H1 (cell line): Measurements from ENCODE around the gene VGF. TPM values are rescaled to one million over a fixed set of nuclear protein-coding genes. Genes with fewer than 3 reads are reported as not detected.

Experiments
- CTCF ChIA-PET: fragments of 300-600 bp; sonication (Branson Sonifier 250); formaldehyde crosslinking; loops from one replicate; lab custom pipeline; 2021; ENCODE audit not compliant: partially characterized antibody; lab: Charles Lee
- POLR2A ChIA-PET: fragments of 300-600 bp; sonication (Branson Sonifier 250); formaldehyde crosslinking; loops from one replicate; lab custom pipeline; 2021; ENCODE audit warnings: inconsistent platforms; ENCODE audit not compliant: partially characterized antibody; lab: Charles Lee
- DNase-seq, 2 experiments: peaks; one replicate each; pipeline versions ENCODE4 v3.0.0 to v3.0.0-alpha.2; 2010 to 2022; ENCODE audit warnings: low spot score in 2 of 2, low read depth in 1 of 2, mixed read lengths in 1 of 2
- FAIRE-seq: peaks from 2 replicates; lab custom pipeline; 2011; peaks lifted over from hg19 to GRCh38; lab: Jason Lieb, UNC
- H2AFZ ChIP-seq: 2 replicates; pipeline ENCODE4 v1.8.1; 2012; ENCODE audit warnings: low read length, inconsistent platforms
- H2AK5ac ChIP-seq: 2 replicates; pipeline ENCODE4 v1.6.1; 2013; ENCODE audit warnings: low read depth, low read length
- H2BK120ac ChIP-seq: replicated peaks from 2 replicates; pipeline ENCODE3; 2013; ENCODE audit warnings: low read depth, low read length, inconsistent platforms
- H2BK12ac ChIP-seq: 2 replicates; pipeline ENCODE4 v1.6.1; 2013; ENCODE audit warnings: low read depth, low read length
- H2BK15ac ChIP-seq: 2 replicates; pipeline ENCODE4 v1.6.1; 2013; ENCODE audit warnings: low read length
- H2BK20ac ChIP-seq: 2 replicates; pipeline ENCODE4 v1.6.1; 2013; ENCODE audit warnings: low read length
- H2BK5ac ChIP-seq: 2 replicates; pipeline ENCODE4 v1.6.1; 2013; ENCODE audit warnings: low read depth, low read length
- H3K14ac ChIP-seq: 2 replicates; pipeline ENCODE4 v1.6.1; 2013; ENCODE audit warnings: inconsistent platforms; ENCODE audit not compliant: insufficient read length
- H3K18ac ChIP-seq: 2 replicates; pipeline ENCODE4 v1.6.1; 2013; ENCODE audit warnings: low read length; ENCODE audit errors: extremely low read depth
- H3K23ac ChIP-seq: 2 replicates; pipeline ENCODE4 v1.6.1; 2013; ENCODE audit warnings: inconsistent platforms; ENCODE audit not compliant: insufficient read length
- H3K23me2 ChIP-seq: 2 replicates; pipeline ENCODE4 v1.6.1; 2013; ENCODE audit warnings: low read depth, low read length
- H3K27ac ChIP-seq: 2 replicates; pipeline ENCODE4 v1.6.1; 2011; ENCODE audit warnings: low read depth, low read length, inconsistent platforms
- H3K27me3 ChIP-seq, 4 experiments: replicated peaks in 1 of 4; 1 replicate in 1 of 4; 2 replicates in 3 of 4; pipeline versions ENCODE4 v1.6.1 to v1.8.1; 2011 to 2013; ENCODE audit warnings: low read length in 3 of 4, mild to moderate bottlenecking in 3 of 4, inconsistent platforms in 2 of 4, mixed read lengths in 2 of 4, moderate library complexity in 1 of 4; ENCODE audit not compliant: control insufficient read depth in 3 of 4, insufficient read depth in 3 of 4; ENCODE audit errors: extremely low read depth in 1 of 4
- H3K36me3 ChIP-seq, 4 experiments: 2 replicates each; pipeline versions ENCODE4 v1.6.1 to v1.8.1; 2011 to 2013; ENCODE audit warnings: mild to moderate bottlenecking in 4 of 4, low read length in 3 of 4, moderate library complexity in 2 of 4, control low read depth in 1 of 4, inconsistent platforms in 1 of 4; ENCODE audit not compliant: insufficient read depth in 4 of 4, control insufficient read depth in 2 of 4
- H3K4ac ChIP-seq: replicated peaks from 2 replicates; pipeline ENCODE3; 2013; ENCODE audit warnings: low read length, low read depth, mixed read lengths, inconsistent platforms; ENCODE audit not compliant: insufficient read length
- H3K4me1 ChIP-seq, 4 experiments: replicated peaks in 1 of 4; 1 replicate in 1 of 4; 2 replicates in 3 of 4; pipeline versions ENCODE4 v1.6.1 to v1.8.1; 2011 to 2013; ENCODE audit warnings: low read length in 3 of 4, inconsistent platforms in 2 of 4, mixed read lengths in 1 of 4; ENCODE audit not compliant: insufficient read depth in 4 of 4, control insufficient read depth in 3 of 4
- H3K4me2 ChIP-seq, 2 experiments: 2 replicates each; pipeline versions ENCODE4 v1.6.1 to v1.8.1; 2011 to 2013; ENCODE audit warnings: low read depth in 2 of 2, low read length in 2 of 2, control low read depth in 1 of 2, inconsistent platforms in 1 of 2, mild to moderate bottlenecking in 1 of 2; ENCODE audit not compliant: insufficient read depth in 1 of 2
- H3K4me3 ChIP-seq, 4 experiments: fragments of 200-600, 300-600 bp in 1 of 4; sonication (generic), shearing (Covaris generic), sonication (Bioruptor Twin) in 1 of 4; 2 replicates each; pipeline versions ENCODE4 v1.5.1 to v1.8.1; 2011 to 2016; ENCODE audit warnings: low read length in 4 of 4, low read depth in 3 of 4, control low read depth in 2 of 4, inconsistent platforms in 2 of 4, mild to moderate bottlenecking in 2 of 4, mixed read lengths in 1 of 4, moderate library complexity in 1 of 4; ENCODE audit not compliant: insufficient read depth in 2 of 4; ENCODE audit errors: extremely low read depth in 1 of 4
- H3K56ac ChIP-seq: replicated peaks from 2 replicates; pipeline ENCODE3; 2013; ENCODE audit warnings: low read depth, mild to moderate bottlenecking, mixed read lengths, low read length, inconsistent platforms; ENCODE audit not compliant: insufficient read length
- H3K79me1 ChIP-seq: 2 replicates; pipeline ENCODE4 v1.6.1; 2013; ENCODE audit warnings: low read depth, low read length, control low read depth
- H3K79me2 ChIP-seq, 2 experiments: 2 replicates each; pipeline versions ENCODE4 v1.6.1 to v1.8.1; 2012 to 2013; ENCODE audit warnings: low read length in 2 of 2, mild to moderate bottlenecking in 2 of 2, inconsistent platforms in 1 of 2; ENCODE audit not compliant: insufficient read depth in 2 of 2, control insufficient read depth in 1 of 2
- H3K9ac ChIP-seq, 4 experiments: replicated peaks in 1 of 4; 1 replicate in 1 of 4; 2 replicates in 3 of 4; pipeline versions ENCODE4 v1.6.1 to v1.8.1; 2011 to 2013; ENCODE audit warnings: low read depth in 3 of 4, low read length in 3 of 4, control low read depth in 2 of 4, mild to moderate bottlenecking in 2 of 4, moderate library complexity in 2 of 4, inconsistent platforms in 1 of 4; ENCODE audit errors: extremely low read depth in 1 of 4
- H3K9me3 ChIP-seq, 2 experiments: 2 replicates each; pipeline versions ENCODE4 v1.6.1 to v1.8.1; 2012 to 2013; ENCODE audit warnings: mild to moderate bottlenecking in 2 of 2, moderate library complexity in 2 of 2, control low read depth in 1 of 2, inconsistent platforms in 1 of 2, low read depth in 1 of 2, low read length in 1 of 2, mixed read lengths in 1 of 2; ENCODE audit not compliant: insufficient read depth in 2 of 2
- H4K20me1 ChIP-seq, 2 experiments: replicated peaks in 1 of 2; 2 replicates each; pipeline versions ENCODE3 to v1.8.1; 2011 to 2013; ENCODE audit warnings: inconsistent platforms in 2 of 2, low read length in 2 of 2, mild to moderate bottlenecking in 1 of 2; ENCODE audit not compliant: insufficient read depth in 2 of 2, control insufficient read depth in 1 of 2
- H4K5ac ChIP-seq: 2 replicates; pipeline ENCODE4 v1.6.1; 2013; ENCODE audit warnings: low read length, low read depth, mixed read lengths, inconsistent platforms; ENCODE audit not compliant: insufficient read length
- H4K8ac ChIP-seq: 2 replicates; pipeline ENCODE4 v1.8.0; 2013; ENCODE audit warnings: mild to moderate bottlenecking, moderate library complexity, low read length, inconsistent platforms; ENCODE audit not compliant: insufficient read depth; ENCODE audit errors: extremely low read depth
- H4K91ac ChIP-seq: replicated peaks from 2 replicates; pipeline ENCODE3; 2013; ENCODE audit warnings: low read length, mixed read lengths, inconsistent platforms; ENCODE audit not compliant: insufficient read length
- CBX5 ChIP-seq: fragments of 300-800, 300-1000 bp; sonication (generic); IDR thresholded peaks from 2 replicates; pipeline ENCODE4 v1.7.1; 2016; ENCODE audit warnings: antibody characterized with exemption, low read length, low read depth
- E2F6 ChIP-seq: IDR thresholded peaks from 2 replicates; pipeline ENCODE4 v1.6.1; 2012; ENCODE audit warnings: inconsistent platforms
- JUND ChIP-seq: IDR thresholded peaks from 2 replicates; pipeline ENCODE4 v1.6.1; 2011; ENCODE audit warnings: mild to moderate bottlenecking, improper control_type of control experiment, low read length
- TAF7 ChIP-seq: optimal IDR thresholded peaks from 2 replicates; pipeline ENCODE3; 2011; ENCODE audit warnings: low read depth, mild to moderate bottlenecking, inconsistent platforms, low read length, moderate library complexity, borderline replicate concordance
- WGBS, 2 experiments: shearing (Covaris generic) in 1 of 2; methylation state at CpG; one replicate each; pipeline versions ENCODE4 v1.1.6 to v1.1.7; 2013 to 2015; ENCODE audit warnings: low lambda C conversion rate in 2 of 2, mixed read lengths in 2 of 2, inconsistent platforms in 1 of 2, low coverage in 1 of 2, missing lambda C conversion rate in 1 of 2; ENCODE audit not compliant: insufficient replicate concordance in 2 of 2, insufficient coverage in 1 of 2, insufficient read length in 1 of 2; ENCODE audit errors: extremely low coverage in 1 of 2, missing lambda C conversion rate in 1 of 2; 5-methylcytosine and 5-hydroxymethylcytosine counted together
- polyA plus RNA-seq, 7 experiments: library from polyadenylated mRNA; depleted of rRNA in 3 of 7; stranded (reverse) in 5 of 7; unstranded in 2 of 7; fragments of >200 nt in 5 of 7; fragments of 200-250 nt in 2 of 7; gene quantifications; 1 replicate in 5 of 7; 2 replicates in 1 of 7; 4 replicates in 1 of 7; pipeline versions ENCODE4 v1.2.1 to v1.2.3, GENCODE V29; 2011 to 2013; ENCODE audit warnings: missing spikeins in 2 of 7, mixed read lengths in 2 of 7
- total RNA-seq: library from RNA; stranded (reverse); fragmentation: NEBNext Ultra II Directional; extraction: Animal tissue kit (Norgen Biotek cat#: 25700); gene quantifications from 2 replicates; pipeline ENCODE4 v1.2.1, GENCODE V29; 2021

The VGF gene
- total and polyA plus RNA-seq, 2 of the 8 experiments (the other 6 are each of a cell fraction or from before 2014, with no cell fraction given), result 1.6 to 7.0 TPM

- Histone ChIP-seq H4K20me1 (no peaks in the 10 kb centered on the region), H2AFZ (no peak overlapping the region), H3K4me2 (no peak overlapping the region), H3K4me3 (no peak overlapping the region), H2AK5ac (no peak overlapping the region), H4K8ac (no peak overlapping the region), H3K9me3 (no peaks in the 10 kb centered on the region), H3K56ac (no peak overlapping the region), H3K27ac (no peak overlapping the region), H2BK120ac (no peak overlapping the region), H3K9ac (no peak overlapping the region), H3K23ac (no peak overlapping the region), H3K18ac (no peak overlapping the region), H2BK15ac (no peak overlapping the region), H2BK5ac (no peak overlapping the region), H3K79me2 (no peaks in the 10 kb centered on the region), H4K91ac (no peak overlapping the region), H3K27me3 (peaks cover 0 to 3% (median 1%) of the 10 kb centered on the region in 4 experiments; a peak in 1 of 7 replicates), H3K14ac (no peak overlapping the region), H4K5ac (no peak overlapping the region), H3K4ac (no peak overlapping the region), H3K79me1 (no peaks in the 10 kb centered on the region), H2BK20ac (no peak overlapping the region), H3K36me3 (no peaks in the 10 kb centered on the region), H3K4me1 (peaks cover 0 to 2% (median under 1%) of the 10 kb centered on the region in 4 experiments; a peak in 3 of 7 replicates), H2BK12ac (no peak overlapping the region), H3K23me2 (no peaks in the 10 kb centered on the region)
- WGBS, 2 experiments, result 87% methylated on average over 6 of the region's 6 CpGs; no CpG with 5 or more reads in 1 of the 2 experiments
- DNase-seq, result no peak
- no peak for TF ChIP-seq JUND
- no peak for TF ChIP-seq E2F6
- no peak for TF ChIP-seq TAF7
- no peak for TF ChIP-seq CBX5
- POLR2A ChIA-PET, result interaction anchor here (1.1 kb wide), 1 partner anchor 19 kb away, joined by 3 read pairs; no protein-coding TSS in a partner anchor
- CTCF ChIA-PET, result interaction anchor here (1.2 to 1.6 kb wide), 3 partner anchors 9 to 44 kb away, joined by 4 to 6 read pairs (median 5); no protein-coding TSS in a partner anchor
- no peak for FAIRE-seq
Observed at GRCh38 chr7:101186194-101186593, 20.8 kb upstream of the VGF start.
